A204.1 (cell line): ENCODE data around the gene IL6ST.

ENCODE experiments used
- FAIRE-seq: peaks from 2 replicates; lab custom pipeline; 2012; peaks lifted over from hg19 to GRCh38; lab: Jason Lieb, UNC

The IL6ST gene

DNA sequence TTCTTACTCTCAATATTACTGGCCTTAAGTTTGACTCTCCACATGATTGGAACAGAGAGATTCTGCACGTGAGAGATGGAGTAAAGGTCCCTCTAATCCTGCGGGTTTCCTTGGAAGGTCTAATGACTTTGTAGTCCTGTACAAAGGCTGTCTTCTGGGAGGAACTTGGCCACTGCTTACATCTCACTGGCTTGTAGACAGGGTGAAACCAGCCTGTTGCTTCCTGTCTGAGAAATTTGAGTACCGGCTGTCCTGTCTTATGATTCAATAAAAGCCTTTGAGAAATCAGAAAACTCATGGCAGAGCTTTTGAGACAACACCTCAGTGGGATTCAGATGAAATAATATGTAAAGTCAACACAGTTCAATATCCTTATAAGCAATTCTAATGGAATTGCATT, 100.6 kb downstream of the IL6ST start:
- FAIRE-seq, result no peak

DNA sequence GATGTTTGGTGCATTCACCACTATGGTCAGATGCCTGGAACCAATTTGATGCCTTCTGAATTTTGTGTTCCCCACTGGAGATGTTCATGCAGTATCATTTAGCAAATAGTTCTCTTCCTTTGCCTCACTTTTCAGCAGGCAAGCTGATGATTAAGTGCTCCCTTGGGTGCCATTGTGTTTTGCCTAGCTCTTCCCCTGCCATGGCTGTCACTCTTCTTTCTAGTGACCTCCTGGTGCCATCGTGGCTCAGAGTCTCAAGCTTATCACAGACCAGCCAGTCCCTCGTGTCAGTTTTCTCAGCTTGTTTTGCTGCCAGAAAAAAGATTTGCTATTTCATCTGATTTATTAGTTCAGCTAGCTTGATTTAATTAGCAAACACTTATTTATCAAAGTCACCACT, 102.3 kb downstream of the IL6ST start:
- no peak for FAIRE-seq

- no peak for FAIRE-seq
These were observed 106.6 kb downstream of the IL6ST start for GRCh38 chr5:55888205-55888604.

DNA sequence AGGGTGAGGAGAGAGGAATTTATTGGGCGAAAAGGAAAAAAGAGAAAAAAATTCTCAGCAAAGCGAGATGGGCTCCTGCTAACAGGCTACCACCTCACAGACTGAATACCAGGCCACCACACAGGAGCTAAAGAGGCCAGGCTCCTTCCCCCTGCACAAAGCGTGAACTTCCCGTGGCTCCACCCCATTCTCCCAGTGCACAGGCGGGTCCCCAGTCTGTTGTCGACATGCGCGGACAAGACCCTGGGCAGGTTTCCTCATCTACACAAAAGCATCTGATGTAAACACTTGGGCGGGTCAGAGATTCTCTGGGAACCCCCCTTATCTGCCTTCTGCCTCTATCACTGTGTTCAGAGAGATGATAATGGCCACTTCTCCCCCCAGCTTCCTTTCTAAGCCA, 109.4 kb downstream of the IL6ST start:
- no peak for FAIRE-seq
